Measurements from ENCODE around the gene EDEM1.

DNA sequence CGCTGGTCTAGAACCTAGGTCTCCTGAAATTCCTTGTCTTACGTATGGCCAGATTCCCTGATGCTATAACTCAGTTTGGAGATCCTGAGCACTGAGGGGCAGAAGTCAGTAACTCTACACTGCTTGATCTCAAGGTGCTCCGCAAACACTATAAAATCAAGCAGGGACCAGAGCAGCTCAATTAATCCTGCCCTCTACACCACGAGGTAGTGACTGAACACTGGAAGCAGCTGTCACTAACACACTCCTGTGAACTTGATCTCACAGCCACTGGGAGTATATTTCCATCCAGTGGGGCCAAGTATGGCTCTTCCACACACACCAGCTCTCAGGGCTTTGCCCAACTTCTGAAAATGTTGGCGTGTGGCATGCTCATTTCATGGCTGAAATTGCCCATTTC, 51.0 kb downstream of the EDEM1 start:
- TF ChIP-seq, protein P1, sequence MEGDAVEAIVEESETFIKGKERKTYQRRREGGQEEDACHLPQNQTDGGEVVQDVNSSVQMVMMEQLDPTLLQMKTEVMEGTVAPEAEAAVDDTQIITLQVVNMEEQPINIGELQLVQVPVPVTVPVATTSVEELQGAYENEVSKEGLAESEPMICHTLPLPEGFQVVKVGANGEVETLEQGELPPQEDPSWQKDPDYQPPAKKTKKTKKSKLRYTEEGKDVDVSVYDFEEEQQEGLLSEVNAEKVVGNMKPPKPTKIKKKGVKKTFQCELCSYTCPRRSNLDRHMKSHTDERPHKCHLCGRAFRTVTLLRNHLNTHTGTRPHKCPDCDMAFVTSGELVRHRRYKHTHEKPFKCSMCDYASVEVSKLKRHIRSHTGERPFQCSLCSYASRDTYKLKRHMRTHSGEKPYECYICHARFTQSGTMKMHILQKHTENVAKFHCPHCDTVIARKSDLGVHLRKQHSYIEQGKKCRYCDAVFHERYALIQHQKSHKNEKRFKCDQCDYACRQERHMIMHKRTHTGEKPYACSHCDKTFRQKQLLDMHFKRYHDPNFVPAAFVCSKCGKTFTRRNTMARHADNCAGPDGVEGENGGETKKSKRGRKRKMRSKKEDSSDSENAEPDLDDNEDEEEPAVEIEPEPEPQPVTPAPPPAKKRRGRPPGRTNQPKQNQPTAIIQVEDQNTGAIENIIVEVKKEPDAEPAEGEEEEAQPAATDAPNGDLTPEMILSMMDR (IDR thresholded peaks at IDR 0.05), result no peak
- TF ChIP-seq EP300 (IDR thresholded peaks at IDR 0.05) (no peak), POLR2A (IDR thresholded peaks at IDR 0.05) (no peak)

Measured in ovary (tissue), 3 donors.